Measurements from ENCODE around the gene OLIG3.

Gene OLIG3

GRCh38 chr6:137467211-137467610 is 27.0 kb downstream of the OLIG3 start:
- Histone ChIP-seq H3K27ac (ENCODE audit: insufficient read depth in 1 of 2, low read depth in 1 of 2, low read length in 2 of 2, poor library complexity in 1 of 2, severe bottlenecking in 2 of 2) (no peak overlapping the region), H3K4me1 (ENCODE audit: control extremely low read depth in 1 of 4, control insufficient read depth in 4 of 4, insufficient read depth in 4 of 4, low read length in 3 of 4) (no peaks in the 10 kb centered on the region), H3K4me3 (ENCODE audit: control insufficient read depth in 1 of 7, extremely low read depth in 1 of 7, insufficient read depth in 4 of 7, low read depth in 2 of 7, low read length in 6 of 7) (no peak overlapping the region), H3K27me3 (replicated peaks in 2 of 5; ENCODE audit: control insufficient read depth in 4 of 5, insufficient read depth in 5 of 5, low read length in 4 of 5) (peaks cover 0 to 15% (median 11%) of the 10 kb centered on the region in 5 experiments), H3K9me3 (ENCODE audit: control extremely low read depth in 1 of 5, control insufficient read depth in 4 of 5, insufficient read depth in 2 of 5, low read depth in 1 of 5, low read length in 4 of 5) (no peaks in the 10 kb centered on the region), H3K36me3 (ENCODE audit: control insufficient read depth in 4 of 4, insufficient read depth in 4 of 4, low read length in 3 of 4) (no peaks in the 10 kb centered on the region)
- ChIA-PET POLR2A (no interaction called here), CTCF (interaction anchor here (0.7 kb wide), 1 partner anchor 108 kb away, joined by 3 read pairs; no protein-coding TSS in a partner anchor)
- 91% methylated on average over 6 of the region's 6 CpGs for WGBS (ENCODE audit: insufficient coverage)
- no peak for DNase-seq

- Histone ChIP-seq H3K9me3 (ENCODE audit: control extremely low read depth in 1 of 5, control insufficient read depth in 4 of 5, insufficient read depth in 2 of 5, low read depth in 1 of 5, low read length in 4 of 5) (no peaks in the 10 kb centered on the region), H3K4me3 (ENCODE audit: control insufficient read depth in 1 of 7, extremely low read depth in 1 of 7, insufficient read depth in 4 of 7, low read depth in 2 of 7, low read length in 6 of 7) (no peak overlapping the region), H3K4me1 (ENCODE audit: control extremely low read depth in 1 of 4, control insufficient read depth in 4 of 4, insufficient read depth in 4 of 4, low read length in 3 of 4) (no peaks in the 10 kb centered on the region), H3K36me3 (ENCODE audit: control insufficient read depth in 4 of 4, insufficient read depth in 4 of 4, low read length in 3 of 4) (no peaks in the 10 kb centered on the region), H3K27me3 (replicated peaks in 2 of 5; ENCODE audit: control insufficient read depth in 4 of 5, insufficient read depth in 5 of 5, low read length in 4 of 5) (peaks cover 0 to 7% (median 3%) of the 10 kb centered on the region in 5 experiments), H3K27ac (ENCODE audit: insufficient read depth in 1 of 2, low read depth in 1 of 2, low read length in 2 of 2, poor library complexity in 1 of 2, severe bottlenecking in 2 of 2) (no peak overlapping the region)
- CTCF ChIA-PET = no interaction called here
- 100% methylated on average over 6 of the region's 7 CpGs for WGBS (ENCODE audit: insufficient coverage)
- DNase-seq = no peak
- POLR2A ChIA-PET = no interaction called here
Observed at GRCh38 chr6:137465378-137466009, 28.7 kb downstream of the OLIG3 start.

- ChIA-PET CTCF (no interaction called here), POLR2A (no interaction called here)
- Histone ChIP-seq H3K27me3 (replicated peaks in 2 of 5; ENCODE audit: control insufficient read depth in 4 of 5, insufficient read depth in 5 of 5, low read length in 4 of 5) (peaks cover 0 to 2% (median 0%) of the 10 kb centered on the region in 5 experiments), H3K27ac (ENCODE audit: insufficient read depth in 1 of 2, low read depth in 1 of 2, low read length in 2 of 2, poor library complexity in 1 of 2, severe bottlenecking in 2 of 2) (no peak overlapping the region), H3K9me3 (ENCODE audit: control extremely low read depth in 1 of 5, control insufficient read depth in 4 of 5, insufficient read depth in 2 of 5, low read depth in 1 of 5, low read length in 4 of 5) (no peaks in the 10 kb centered on the region), H3K4me1 (ENCODE audit: control extremely low read depth in 1 of 4, control insufficient read depth in 4 of 4, insufficient read depth in 4 of 4, low read length in 3 of 4) (no peaks in the 10 kb centered on the region), H3K36me3 (ENCODE audit: control insufficient read depth in 4 of 4, insufficient read depth in 4 of 4, low read length in 3 of 4) (no peaks in the 10 kb centered on the region), H3K4me3 (ENCODE audit: control insufficient read depth in 1 of 7, extremely low read depth in 1 of 7, insufficient read depth in 4 of 7, low read depth in 2 of 7, low read length in 6 of 7) (no peak overlapping the region)
- no peak for DNase-seq
- WGBS (ENCODE audit: insufficient coverage) = no CpG with 5 or more reads among the region's 7 CpGs
Observed at GRCh38 chr6:137452333-137452894, 41.8 kb downstream of the OLIG3 start.

- Histone ChIP-seq H3K27ac (ENCODE audit: insufficient read depth in 1 of 2, low read depth in 1 of 2, low read length in 2 of 2, poor library complexity in 1 of 2, severe bottlenecking in 2 of 2) (no peak overlapping the region), H3K4me3 (ENCODE audit: control insufficient read depth in 1 of 7, extremely low read depth in 1 of 7, insufficient read depth in 4 of 7, low read depth in 2 of 7, low read length in 6 of 7) (no peak overlapping the region), H3K9me3 (ENCODE audit: control extremely low read depth in 1 of 5, control insufficient read depth in 4 of 5, insufficient read depth in 2 of 5, low read depth in 1 of 5, low read length in 4 of 5) (peaks cover 0 to 9% (median 3%) of the 10 kb centered on the region in 5 experiments), H3K4me1 (ENCODE audit: control extremely low read depth in 1 of 4, control insufficient read depth in 4 of 4, insufficient read depth in 4 of 4, low read length in 3 of 4) (no peaks in the 10 kb centered on the region), H3K36me3 (ENCODE audit: control insufficient read depth in 4 of 4, insufficient read depth in 4 of 4, low read length in 3 of 4) (no peaks in the 10 kb centered on the region), H3K27me3 (replicated peaks in 2 of 5; ENCODE audit: control insufficient read depth in 4 of 5, insufficient read depth in 5 of 5, low read length in 4 of 5) (peaks cover 0 to under 1% (median 0%) of the 10 kb centered on the region in 5 experiments)
- ChIA-PET POLR2A (no interaction called here), CTCF (no interaction called here)
- WGBS (ENCODE audit: insufficient coverage) = 29% methylated on average over 1 of the region's 1 CpG
- DNase-seq = no peak
Observed at GRCh38 chr6:137443901-137444300, 50.3 kb downstream of the OLIG3 start.

Data from common myeloid progenitor, CD34-positive (primary cell).